ENCODE results near the gene ROCK2.
A peak's percentile ranks its signal among the peaks of the same experiment; 100 is the strongest.

Gene ROCK2

DNA sequence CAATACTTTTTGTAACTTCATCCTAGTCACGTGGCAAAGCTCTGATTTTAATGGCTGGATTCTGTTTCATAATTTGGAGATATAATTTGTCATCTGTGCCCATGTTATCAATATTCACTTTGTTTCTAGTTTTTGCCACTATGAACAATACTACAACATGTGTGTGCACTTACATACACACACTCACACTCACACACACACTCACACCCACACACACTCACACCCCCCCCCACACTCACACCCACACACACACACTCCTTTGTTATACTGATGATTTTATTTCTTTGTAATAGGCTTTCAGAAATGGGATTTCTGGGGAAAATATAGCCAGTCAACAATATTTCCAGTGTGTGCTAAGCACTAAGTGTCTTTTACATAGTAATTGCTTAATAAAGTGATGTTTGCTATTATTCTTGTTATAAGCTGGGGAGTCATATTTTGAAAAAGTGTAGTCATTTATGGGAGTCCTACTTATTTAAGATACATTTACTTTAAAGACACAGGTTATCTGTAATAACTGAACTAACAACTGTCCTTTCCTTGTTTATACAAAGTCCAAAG is 22.8 kb upstream of the ROCK2 start:
- no peak for DNase-seq (ENCODE audit: low read depth)

DNA sequence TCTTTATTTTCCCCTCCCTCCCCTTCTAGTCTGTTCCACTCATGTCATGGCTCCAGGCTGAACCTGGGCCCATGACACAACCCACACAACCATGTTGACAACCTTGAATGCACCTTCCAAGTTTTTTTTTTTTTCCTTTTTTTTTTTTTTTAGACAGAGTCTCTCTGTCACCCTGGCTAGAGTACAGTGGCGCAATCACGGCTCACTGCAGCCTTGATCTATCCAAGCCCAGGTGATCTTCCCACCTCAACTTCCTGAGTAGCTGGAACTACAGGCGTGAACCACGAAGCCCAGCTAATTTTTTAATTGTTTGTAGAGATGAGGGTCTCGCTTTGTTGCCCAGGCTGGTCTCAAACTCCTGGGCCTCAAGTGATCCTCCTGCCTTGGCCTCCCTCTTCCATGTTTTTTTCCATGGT is 21.9 kb upstream of the ROCK2 start:
- no peak for DNase-seq (ENCODE audit: low read depth)

DNA sequence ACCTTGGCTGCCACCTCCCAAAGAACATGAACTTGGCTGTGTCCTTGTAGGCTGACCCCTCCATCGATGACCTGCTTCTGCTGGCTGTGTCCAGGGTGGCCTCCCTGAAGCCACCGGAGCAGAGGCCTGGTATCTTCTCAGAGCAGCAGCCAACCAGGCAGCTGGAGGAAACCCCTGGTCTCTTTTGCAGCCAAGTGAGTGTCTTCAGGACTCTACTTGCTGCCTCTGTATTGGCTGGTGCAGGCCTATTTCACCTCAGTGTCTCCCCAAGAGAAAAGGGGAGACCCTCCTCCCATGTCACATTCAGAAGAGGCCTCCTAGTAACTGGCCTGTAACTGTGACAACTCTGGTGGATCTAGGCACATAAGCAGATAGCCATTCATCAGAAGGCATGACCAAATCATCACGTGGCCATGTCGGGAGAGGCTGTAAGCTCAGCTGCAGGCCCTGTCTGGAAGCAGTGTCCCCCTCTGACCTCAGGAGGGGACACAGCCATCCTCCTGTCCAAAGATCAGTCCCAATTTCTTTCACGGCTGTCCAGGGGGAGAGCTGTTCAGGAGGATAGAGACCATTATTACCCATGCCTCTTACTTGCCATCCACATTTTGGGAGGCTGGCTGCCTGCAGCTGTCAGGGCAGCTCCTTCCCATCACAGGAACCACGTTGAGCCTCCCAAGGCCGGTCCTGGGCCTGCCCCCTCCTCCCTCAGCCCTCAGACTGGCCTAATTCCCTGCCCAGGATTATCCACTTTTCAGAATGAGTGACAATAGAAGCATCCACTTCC is 20.9 kb upstream of the ROCK2 start:
- DNase-seq (ENCODE audit: low read depth) = no peak

GRCh38 chr2:11364565-11364887 is 20.1 kb upstream of the ROCK2 start:
- DNase-seq (ENCODE audit: low read depth) = no peak

DNA sequence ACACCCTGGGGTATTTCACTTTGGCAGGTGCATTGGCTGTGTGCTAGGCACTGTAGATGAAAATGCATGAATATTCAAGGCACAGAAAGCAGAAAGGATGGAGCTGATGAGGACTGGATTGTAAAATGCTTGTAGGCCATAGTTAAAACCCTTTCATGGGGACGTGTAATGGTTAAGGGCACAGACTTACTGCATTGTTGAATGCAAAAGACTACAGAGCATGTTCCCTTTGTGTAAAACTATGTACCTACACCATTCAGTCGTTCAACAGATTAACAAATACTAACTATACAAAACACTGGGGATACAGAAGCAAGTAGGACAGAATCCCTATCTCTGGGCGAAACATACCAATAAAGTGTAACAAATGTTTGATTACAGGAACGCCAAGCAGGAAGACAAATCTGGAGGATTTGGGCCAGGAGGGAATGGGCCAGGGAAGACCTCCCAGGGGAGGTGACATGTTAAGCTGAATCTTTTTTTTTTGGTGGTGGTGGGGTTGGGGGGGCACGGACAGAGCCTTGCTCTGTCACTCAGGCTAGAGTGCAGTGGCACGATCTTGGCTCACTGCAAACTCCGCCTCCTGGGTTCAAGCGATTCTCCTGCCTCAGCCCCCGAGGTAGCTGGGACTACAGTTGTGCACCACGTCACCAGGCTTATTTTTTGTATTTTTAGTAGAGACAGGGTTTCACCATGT is 19.6 kb upstream of the ROCK2 start:
- no peak for DNase-seq (ENCODE audit: low read depth)

GRCh38 chr2:11359865-11360264 is 15.4 kb upstream of the ROCK2 start:
- DNase-seq (ENCODE audit: low read depth) = no peak

- no peak for DNase-seq (ENCODE audit: low read depth)
Observed at GRCh38 chr2:11357428-11357972, 13.1 kb upstream of the ROCK2 start.

DNA sequence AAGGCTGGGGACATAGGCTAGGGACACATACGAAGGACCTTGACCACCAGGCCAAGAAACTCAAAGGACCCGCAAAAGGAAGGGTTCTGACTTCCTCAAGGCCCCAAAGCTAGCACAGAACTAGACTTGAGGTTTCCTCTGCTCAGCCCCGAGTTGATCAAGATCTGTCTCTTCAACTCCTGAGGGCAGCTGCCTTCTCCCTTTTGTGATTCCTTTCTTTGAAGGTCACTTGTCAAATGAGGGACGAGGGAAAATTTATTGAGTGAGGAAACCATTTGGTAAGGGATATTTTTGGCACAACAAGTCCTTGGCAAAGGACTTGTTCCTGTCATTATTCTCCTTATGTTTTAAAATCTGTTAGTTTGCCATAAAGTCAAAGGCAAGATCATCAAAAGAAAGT is 12.3 kb upstream of the ROCK2 start:
- no peak for DNase-seq (ENCODE audit: low read depth)

GRCh38 chr2:11355194-11356053 is 11.0 kb upstream of the ROCK2 start:
- no peak for DNase-seq (ENCODE audit: low read depth)

DNA sequence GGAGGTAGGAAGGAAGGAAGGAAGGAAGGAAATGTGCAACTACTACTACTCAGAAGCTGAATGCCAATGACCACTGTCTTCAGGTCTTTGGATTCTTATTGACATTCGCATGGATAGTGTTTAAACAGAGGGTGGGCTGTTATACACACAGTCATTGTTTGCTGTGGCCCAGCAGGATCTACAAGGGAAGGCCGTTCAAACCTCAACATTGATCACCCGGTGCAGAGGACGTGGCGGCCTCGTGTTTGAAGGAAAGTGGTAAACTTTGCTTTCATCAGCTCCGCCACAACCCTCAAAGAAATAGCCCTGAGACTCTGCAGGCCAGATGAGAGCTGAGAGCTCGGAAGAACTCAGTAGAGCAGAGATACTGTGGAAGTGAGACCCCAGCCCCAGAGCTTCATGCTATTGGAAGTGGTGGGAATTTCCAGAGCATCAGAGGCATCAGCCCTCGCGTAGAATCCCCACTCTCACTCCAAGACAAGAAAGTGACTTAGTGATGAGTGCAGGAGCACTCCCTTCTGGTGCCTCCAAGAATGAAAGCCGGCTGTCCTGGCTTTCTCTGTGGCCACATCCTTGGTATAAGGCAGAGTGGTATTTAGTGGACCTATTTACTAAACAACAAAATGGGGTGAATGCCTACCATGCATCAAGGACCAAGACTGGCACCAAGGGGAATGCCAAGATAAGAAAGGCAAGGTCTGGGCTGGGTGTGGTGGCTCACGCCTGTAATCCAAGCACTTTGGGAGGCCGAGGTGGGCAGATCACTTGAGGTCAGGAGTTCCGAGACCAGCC is 10.1 kb upstream of the ROCK2 start:
- DNase-seq (ENCODE audit: low read depth) = no peak

- DNase-seq (ENCODE audit: low read depth) = no peak
Observed at GRCh38 chr2:11352781-11353537, 8.5 kb upstream of the ROCK2 start.

DNA sequence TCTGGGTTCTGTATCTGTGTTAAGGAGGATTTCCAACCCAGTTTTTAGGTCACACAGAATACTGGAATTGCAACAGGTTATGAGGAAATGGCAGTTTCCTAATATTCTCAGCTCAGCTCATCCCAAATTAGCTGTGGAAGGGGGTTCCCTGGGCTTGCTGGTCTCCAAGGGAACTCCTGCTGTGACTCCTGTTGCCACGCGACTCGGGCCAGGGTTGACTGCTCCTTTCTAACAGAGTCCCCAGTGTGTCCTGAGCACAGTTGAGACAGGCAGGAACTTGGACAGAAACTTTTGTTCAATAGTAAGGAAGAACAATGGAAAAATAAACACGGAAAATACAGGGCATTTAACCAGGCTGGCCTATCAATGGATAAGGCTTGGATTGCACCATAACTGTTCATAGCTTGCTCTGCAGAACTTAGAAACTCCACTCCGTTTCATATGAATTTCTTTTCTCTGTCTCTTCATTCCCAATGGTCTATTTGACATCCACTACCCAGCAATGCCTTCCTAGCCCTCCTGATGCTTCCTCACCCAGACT is 3.8 kb upstream of the ROCK2 start:
- DNase-seq (ENCODE audit: low read depth) = no peak

DNA sequence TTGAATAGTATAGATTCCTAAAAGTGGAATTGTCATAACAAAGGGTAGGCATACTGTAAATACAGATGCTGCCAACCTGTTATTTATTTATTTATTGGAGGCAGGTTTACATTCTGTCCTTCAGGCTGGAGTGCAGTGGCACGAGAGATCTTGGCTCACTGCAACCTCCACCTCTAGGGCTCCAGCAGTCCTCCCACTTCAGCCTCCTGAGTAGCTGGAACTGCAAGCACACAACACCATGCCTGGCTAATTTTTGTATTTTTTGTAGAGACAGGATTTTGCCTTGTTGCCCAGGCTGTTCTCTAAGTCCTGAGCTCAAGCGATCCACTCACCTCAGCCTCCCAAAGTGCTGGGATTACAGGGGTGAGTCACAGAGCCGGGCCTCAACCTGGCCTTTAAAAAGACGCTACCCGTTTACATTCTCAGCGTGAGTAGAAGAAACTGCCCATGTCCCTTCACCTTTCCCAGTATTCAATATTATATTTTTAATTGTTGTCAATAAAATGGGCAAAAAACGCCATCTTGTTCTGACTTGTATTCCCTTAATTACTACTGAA is 3.0 kb upstream of the ROCK2 start:
- no peak for DNase-seq (ENCODE audit: low read depth)

GRCh38 chr2:11346023-11346482 is 1.6 kb upstream of the ROCK2 start:
- no peak for DNase-seq (ENCODE audit: low read depth)

DNA sequence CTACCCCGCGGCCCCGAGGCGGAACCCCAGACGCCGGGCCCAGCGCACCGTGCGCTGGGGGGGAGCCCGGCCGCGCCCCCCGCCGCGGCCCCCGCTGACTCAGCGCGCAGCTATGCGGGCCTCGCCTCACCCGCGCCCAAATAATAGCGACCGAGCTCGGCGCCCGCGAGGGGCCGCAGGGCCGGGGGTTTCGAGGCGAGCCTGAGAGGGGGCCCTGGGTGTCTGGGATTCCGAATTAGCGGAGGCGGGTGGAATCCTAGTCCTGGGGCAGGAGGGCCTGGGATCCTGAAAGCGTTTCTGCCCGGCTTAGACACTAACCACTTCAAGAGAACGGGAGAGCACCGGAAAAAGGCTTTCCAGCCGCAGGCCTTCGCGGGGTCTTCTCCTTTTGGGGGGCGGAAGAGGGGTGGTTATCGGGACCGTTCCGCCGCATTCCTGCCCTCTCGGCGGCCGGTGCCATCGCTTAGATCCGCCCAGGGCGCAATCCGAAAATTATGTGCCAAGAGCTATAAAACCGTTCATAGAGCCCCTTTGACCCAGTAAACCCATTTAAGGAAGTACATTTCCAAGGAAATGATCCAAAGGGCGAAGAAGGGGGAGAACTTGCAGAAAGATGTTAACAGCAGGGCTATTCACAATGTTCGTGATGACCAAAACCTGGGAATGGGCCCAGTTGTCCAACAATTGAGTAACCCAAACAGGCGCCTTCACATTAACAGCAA is 681 bp upstream of the ROCK2 start:
- DNase-seq (ENCODE audit: low read depth) = no peak

GRCh38 chr2:11343650-11344341 is 640 bp downstream of the ROCK2 start:
- peak; percentile 27 for DNase-seq (ENCODE audit: low read depth)

DNA sequence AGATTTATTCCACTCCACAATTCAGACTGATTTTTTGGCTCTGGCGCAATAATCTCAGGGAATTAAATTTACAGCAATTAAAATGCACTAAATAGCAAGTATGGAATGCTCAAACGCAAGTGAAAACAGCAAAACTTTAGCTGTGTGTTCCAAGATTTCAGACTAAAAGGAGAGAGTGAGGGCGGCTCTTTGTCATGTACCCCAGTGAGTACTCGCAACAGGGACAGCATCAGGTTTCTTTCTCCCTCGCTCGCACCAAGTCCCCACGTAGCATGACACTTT is 1.1 kb downstream of the ROCK2 start:
- no peak for DNase-seq (ENCODE audit: low read depth)

DNA sequence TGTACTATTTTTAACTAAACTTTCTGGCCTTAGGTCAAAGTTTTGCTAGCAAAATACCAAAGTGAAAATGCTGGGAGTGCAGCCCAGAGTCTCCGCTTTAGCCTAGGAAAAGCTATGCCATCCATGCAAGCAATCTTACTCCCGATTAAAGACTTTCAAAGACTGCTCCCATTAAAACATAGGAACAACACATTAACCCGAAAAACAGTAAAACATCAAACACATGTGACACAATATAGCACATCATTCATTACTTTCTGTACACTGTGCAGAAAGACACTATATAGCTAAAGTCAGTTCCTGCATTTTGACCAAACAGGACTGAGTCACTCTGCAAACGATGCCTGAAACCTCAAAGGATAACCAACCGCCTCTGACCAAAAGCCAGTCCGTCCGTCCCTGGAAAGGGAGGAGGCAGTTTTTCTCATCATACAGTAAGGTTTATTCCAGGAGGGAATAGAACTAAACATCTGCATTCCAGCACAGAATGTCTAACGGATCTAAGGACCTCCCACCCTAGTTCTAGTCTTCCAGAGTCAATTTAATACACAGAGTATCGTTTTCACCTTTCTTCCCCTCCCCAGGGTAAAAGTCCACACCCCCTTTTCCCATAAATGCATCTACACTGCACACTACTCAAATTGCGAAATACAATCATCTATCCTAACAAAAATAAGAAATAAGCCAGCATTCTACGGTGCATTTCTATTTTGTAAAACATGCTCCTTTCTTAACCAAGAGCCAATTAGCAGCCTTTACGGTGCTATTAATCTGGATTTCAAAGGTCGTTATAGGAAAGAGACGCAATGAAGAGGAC is 1.7 kb downstream of the ROCK2 start:
- peak; percentile 74 for DNase-seq (ENCODE audit: low read depth)
